A549 (cell line): Measurements from ENCODE around the gene LMBR1. TPM values are rescaled to one million over a fixed set of nuclear protein-coding genes. Genes with fewer than 3 reads are reported as not detected.

Source experiments
- ATAC-seq, 2 experiments: fragments of 200-7000 bp in 1 of 2; fragments of >200 bp in 1 of 2; cut with Nextera tagmentation in 1 of 2; cut with Tn5 transposase in 1 of 2; 3 replicates each; pipeline versions ENCODE4 v1.8.0 to v1.9.1; 2018 to 2020; ENCODE audit warnings: mild to moderate bottlenecking in 1 of 2, moderate library complexity in 1 of 2
- CTCF ChIA-PET: fragments of 300-600 bp; sonication (Branson Sonifier 250); formaldehyde crosslinking; extraction: SDS; loops from one replicate; lab custom pipeline; 2021; ENCODE audit warnings: antibody characterized with exemption, inconsistent platforms; lab: Yijun Ruan, JAX
- POLR2A ChIA-PET: fragments of 350-600 bp; formaldehyde crosslinking; extraction: SDS; loops from one replicate; lab custom pipeline; 2021; ENCODE audit warnings: antibody characterized with exemption, inconsistent platforms; lab: Yijun Ruan, JAX
- DNase-seq, 2 experiments: peaks; one replicate each; pipeline versions ENCODE4 v3.0.0 to v3.0.0-alpha.2; 2011 to 2016; ENCODE audit warnings: low read depth in 1 of 2, low spot score in 1 of 2
- FAIRE-seq: peaks from 2 replicates; lab custom pipeline; 2011; peaks lifted over from hg19 to GRCh38; lab: Jason Lieb, UNC
- H3K27ac ChIP-seq, 2 experiments: fragments of >200 bp; sonication (Bioruptor Twin); formaldehyde crosslinking; 3 replicates each; pipeline ENCODE4 v1.5.1; 2016 to 2017
- H3K4me1 ChIP-seq: fragments of >200 bp; sonication (Bioruptor Twin); formaldehyde crosslinking; 3 replicates; pipeline ENCODE4 v1.6.1; 2016
- H3K4me2 ChIP-seq: fragments of >200 bp; sonication (Bioruptor Twin); formaldehyde crosslinking; 3 replicates; pipeline ENCODE4 v1.6.1; 2016
- H3K4me3 ChIP-seq: fragments of >200 bp; sonication (Bioruptor Twin); formaldehyde crosslinking; 3 replicates; pipeline ENCODE4 v1.5.1; 2016
- H3K9me3 ChIP-seq: fragments of >200 bp; sonication (Bioruptor Twin); formaldehyde crosslinking; 3 replicates; pipeline ENCODE4 v1.6.1; 2016
- BCL3 ChIP-seq: fragments of >200 bp; sonication (Bioruptor Twin); formaldehyde crosslinking; IDR thresholded peaks from 3 replicates; pipeline ENCODE4 v1.6.1; 2016
- CEBPB ChIP-seq, 2 experiments: fragments of >200 bp in 1 of 2; sonication (Bioruptor Twin) in 1 of 2; formaldehyde crosslinking in 1 of 2; IDR thresholded peaks; 2 replicates each; pipeline ENCODE4 v1.6.1; 2012 to 2016
- CHD2 ChIP-seq: fragments of 150-350 bp; IDR thresholded peaks from 2 replicates; pipeline ENCODE4 v1.6.1; 2014; ENCODE audit warnings: low read length; ENCODE audit not compliant: partially characterized antibody
- E2F6 ChIP-seq: IDR thresholded peaks from 2 replicates; pipeline ENCODE4 v1.6.1; 2012; ENCODE audit warnings: low read depth, borderline replicate concordance
- ELK1 ChIP-seq: fragments of 150-350 bp; IDR thresholded peaks from 2 replicates; pipeline ENCODE4 v1.6.1; 2014; ENCODE audit warnings: low read depth, mild to moderate bottlenecking, low read length
- ESRRA ChIP-seq: fragments of 150-350 bp; IDR thresholded peaks from 2 replicates; pipeline ENCODE4 v1.6.1; 2014; ENCODE audit warnings: mild to moderate bottlenecking, low read length, borderline replicate concordance
- FOSB ChIP-seq: fragments of 250-450 bp; sonication (Bioruptor Pico); IDR thresholded peaks from 2 replicates; pipeline ENCODE4 v1.5.0; 2020; ENCODE audit warnings: mild to moderate bottlenecking, moderate library complexity
- FOSL2 ChIP-seq, 2 experiments: fragments of 450-650 bp in 1 of 2; fragments of >200 bp in 1 of 2; sonication (Bioruptor Twin) in 1 of 2; formaldehyde crosslinking; IDR thresholded peaks; 2 replicates each; pipeline versions ENCODE4 v1.5.0 to v1.6.1; 2016 to 2020; ENCODE audit warnings: mild to moderate bottlenecking in 1 of 2, moderate library complexity in 1 of 2
- GATA3 ChIP-seq: IDR thresholded peaks from 2 replicates; pipeline ENCODE4 v1.6.1; 2012; ENCODE audit warnings: borderline replicate concordance
- HDAC2 ChIP-seq: fragments of 200-600 bp; sonication (generic); IDR thresholded peaks from 2 replicates; pipeline ENCODE4 v1.6.1; 2016
- HES2 ChIP-seq: fragments of >200 bp; sonication (Bioruptor Twin); formaldehyde crosslinking; IDR thresholded peaks from 2 replicates; pipeline ENCODE4 v1.6.1; 2016
- HOXB13 ChIP-seq: fragments of 250-450 bp; sonication (Bioruptor Pico); IDR thresholded peaks from 2 replicates; pipeline ENCODE4 v1.5.0; 2020; ENCODE audit warnings: low read depth, mild to moderate bottlenecking, moderate library complexity
- JUNB ChIP-seq: fragments of >200 bp; sonication (Bioruptor Twin); formaldehyde crosslinking; IDR thresholded peaks from 2 replicates; pipeline ENCODE4 v1.6.1; 2016
- KDM5A ChIP-seq: fragments of 200-600 bp; sonication (generic); IDR thresholded peaks from 2 replicates; pipeline ENCODE4 v1.6.1; 2016; ENCODE audit warnings: antibody characterized with exemption, mild to moderate bottlenecking
- PHF8 ChIP-seq: fragments of 200-600 bp; sonication (generic); IDR thresholded peaks from 2 replicates; pipeline ENCODE4 v1.6.1; 2016; ENCODE audit warnings: low read depth, mild to moderate bottlenecking, antibody characterized with exemption, moderate library complexity, borderline replicate concordance
- POLR2A ChIP-seq: IDR thresholded peaks from 2 replicates; pipeline ENCODE4 v1.6.1; 2012; ENCODE audit warnings: mild to moderate bottlenecking, low read length
- RARB ChIP-seq: fragments of 250-450 bp; sonication (Bioruptor Pico); IDR thresholded peaks from 2 replicates; pipeline ENCODE4 v1.8.0; 2021; ENCODE audit warnings: mild to moderate bottlenecking, moderate library complexity
- REST ChIP-seq: fragments of 200-600 bp; sonication (generic); IDR thresholded peaks from 2 replicates; pipeline ENCODE4 v1.6.1; 2016; ENCODE audit warnings: antibody characterized with exemption, mild to moderate bottlenecking, moderate library complexity
- RFX5 ChIP-seq: fragments of 450-650 bp; IDR thresholded peaks from 2 replicates; pipeline ENCODE4 v1.7.1; 2014; ENCODE audit warnings: antibody characterized with exemption, mild to moderate bottlenecking, moderate library complexity
- SMC3 ChIP-seq: fragments of >200 bp; sonication (Bioruptor Twin); formaldehyde crosslinking; IDR thresholded peaks from 3 replicates; pipeline ENCODE4 v1.6.1; 2018; ENCODE audit warnings: inconsistent platforms
- SREBF2 ChIP-seq: fragments of 450-650 bp; IDR thresholded peaks from 2 replicates; pipeline ENCODE4 v1.6.1; 2014; ENCODE audit warnings: mild to moderate bottlenecking, moderate library complexity
- TP53 ChIP-seq: fragments of 250-450 bp; sonication (Bioruptor Pico); IDR thresholded peaks from 2 replicates; pipeline ENCODE4 v1.5.0; 2021; ENCODE audit warnings: mild to moderate bottlenecking, moderate library complexity
- USF2 ChIP-seq: fragments of 450-650 bp; IDR thresholded peaks from 2 replicates; pipeline ENCODE4 v1.6.1; 2014; ENCODE audit warnings: antibody characterized with exemption
- ZFP36 ChIP-seq: fragments of 450-650 bp; IDR thresholded peaks from 2 replicates; pipeline ENCODE4 v1.6.1; 2014; ENCODE audit warnings: borderline replicate concordance; ENCODE audit not compliant: partially characterized antibody
- ZNF302 ChIP-seq: fragments of 250-450 bp; sonication (Bioruptor Pico); IDR thresholded peaks from 2 replicates; pipeline ENCODE4 v1.9.0; 2021; ENCODE audit warnings: inconsistent platforms, mild to moderate bottlenecking, moderate library complexity
- WGBS: methylation state at CpG from one replicate; pipeline ENCODE4 v1.1.6; 2017; ENCODE audit errors: missing lambda C conversion rate; 5-methylcytosine and 5-hydroxymethylcytosine counted together
- polyA plus RNA-seq, 4 experiments: library from polyadenylated mRNA; depleted of rRNA in 3 of 4; stranded (reverse); fragments of >200 nt; fragmentation: RNase III in 1 of 4; extraction: RNeasy Plus Mini Kit Qiagen cat#74134 plus additional on column Dnase treatment in 1 of 4; gene quantifications; 2 replicates in 3 of 4; 3 replicates in 1 of 4; pipeline ENCODE4 v1.2.3, GENCODE V29; 2011 to 2017

Gene LMBR1
- polyA plus RNA-seq, 2 of the 4 experiments (the other 2 are of a cell fraction): 33.2 to 42.3 TPM

- DNase-seq (no peak), ATAC-seq (no peak), FAIRE-seq (no peak)
- POLR2A ChIA-PET: no interaction called here
- Histone ChIP-seq H3K4me3 (no peak overlapping the region), H3K9me3 (no peaks in the 10 kb centered on the region), H3K4me1 (no peaks in the 10 kb centered on the region), H3K27ac (no peak overlapping the region), H3K4me2 (no peak overlapping the region)
- no peak for TF ChIP-seq FOSB (CRISPR knock-in tag)
- TF ChIP-seq ELK1: no peak
- TF ChIP-seq JUNB: no peak
- TF ChIP-seq USF2: no peak
- no peak for TF ChIP-seq ESRRA
- no peak for TF ChIP-seq POLR2A
- TF ChIP-seq HOXB13 (CRISPR knock-in tag): no peak
- no peak for TF ChIP-seq CEBPB (IDR thresholded peaks at IDR 0.05)
- TF ChIP-seq E2F6: no peak
- no peak for TF ChIP-seq RARB (CRISPR knock-in tag)
- no peak for TF ChIP-seq ZFP36
- no peak for TF ChIP-seq FOSL2 (IDR thresholded peaks at IDR 0.05)
- no peak for TF ChIP-seq FOSL2 (CRISPR knock-in tag; IDR thresholded peaks at IDR 0.05)
- TF ChIP-seq REST: no peak
- no peak for TF ChIP-seq SREBF2
- TF ChIP-seq CHD2: no peak
- TF ChIP-seq BCL3: no peak
- TF ChIP-seq SMC3: no peak
- no peak for TF ChIP-seq GATA3
- WGBS: 77% methylated on average over 5 of the region's 5 CpGs
- CTCF ChIA-PET: no interaction called here
These were observed 189.1 kb downstream of the LMBR1 start for GRCh38 chr7:156703773-156704482.

- Histone ChIP-seq H3K4me3 (no peak overlapping the region), H3K4me1 (no peaks in the 10 kb centered on the region), H3K9me3 (no peaks in the 10 kb centered on the region), H3K27ac (no peak overlapping the region), H3K4me2 (no peak overlapping the region)
- FAIRE-seq (no peak), DNase-seq (no peak), ATAC-seq (no peak)
- TF ChIP-seq ZNF302 (CRISPR knock-in tag) (no peak), ESRRA (no peak), HES2 (no peak), RFX5 (no peak), USF2 (no peak), KDM5A (no peak), HDAC2 (no peak), PHF8 (no peak), FOSB (CRISPR knock-in tag) (no peak), TP53 (CRISPR knock-in tag) (no peak), BCL3 (no peak)
- WGBS: 81% methylated on average over 4 of the region's 4 CpGs
- CTCF ChIA-PET: no interaction called here
- POLR2A ChIA-PET: no interaction called here
These were observed 189.8 kb downstream of the LMBR1 start for GRCh38 chr7:156703209-156703608.
